Vagina (tissue), 2 donors: ENCODE measurements around the gene CEP128.

ENCODE experiments used
- CTCF ChIP-seq, 3 experiments: fragments of 450-650 bp in 2 of 3; fragments of 200-600 bp in 1 of 3; sonication (generic) in 1 of 3; IDR thresholded peaks; one replicate each; pipeline ENCODE4 v1.5.1; 2017 to 2019; ENCODE audit warnings: antibody characterized with exemption in 3 of 3, mild to moderate bottlenecking in 2 of 3, moderate library complexity in 2 of 3
- POLR2A ChIP-seq, 2 donors: fragments of 450-650 bp; IDR thresholded peaks; one replicate each; pipeline ENCODE4 v1.6.1; 2017; ENCODE audit warnings: antibody characterized with exemption in 2 of 2, mild to moderate bottlenecking in 2 of 2, moderate library complexity in 2 of 2
- POLR2AphosphoS5 ChIP-seq, 2 donors: sonication (generic); formaldehyde crosslinking; IDR thresholded peaks; one replicate each; pipeline ENCODE4 v1.9.0; 2017; ENCODE audit warnings: antibody characterized with exemption in 2 of 2, mild to moderate bottlenecking in 2 of 2, low read depth in 1 of 2; ENCODE audit not compliant: insufficient read depth in 1 of 2

GRCh38 chr14:80781972-80782367 lies 159.6 kb downstream of the CEP128 start:
- TF ChIP-seq POLR2AphosphoS5 (IDR thresholded peaks at IDR 0.05; ENCODE audit: insufficient read depth in 1 of 2, low read depth in 1 of 2) (no peak), CTCF (IDR thresholded peaks at IDR 0.05) (no peak), POLR2A (IDR thresholded peaks at IDR 0.05) (no peak)
